Karpas-422 (cell line): ENCODE measurements around the gene LAMA3. TPM values are rescaled to one million over a fixed set of nuclear protein-coding genes. Genes with fewer than 3 reads are reported as not detected.

Experiments used
- DNase-seq: peaks from one replicate; pipeline ENCODE4 v3.0.0-alpha.2; 2015
- H2AFZ ChIP-seq: fragments of 200-600 bp; sonication (generic); 2 replicates; pipeline ENCODE4 v1.6.1; 2014; ENCODE audit warnings: antibody characterized with exemption, low read length, mixed read lengths
- H3K27ac ChIP-seq: fragments of 200-600 bp; sonication (generic); 2 replicates; pipeline ENCODE4 v1.5.1; 2014; ENCODE audit warnings: mild to moderate bottlenecking, low read length, moderate library complexity
- H3K27me3 ChIP-seq: fragments of 200-600 bp; sonication (generic); 2 replicates; pipeline ENCODE4 v1.6.1; 2014; ENCODE audit warnings: low read length, mixed read lengths
- H3K36me3 ChIP-seq: fragments of 200-600 bp; sonication (generic); 2 replicates; pipeline ENCODE4 v1.6.1; 2014; ENCODE audit warnings: low read length, mixed read lengths; ENCODE audit not compliant: insufficient read depth
- H3K4me1 ChIP-seq: fragments of 200-600 bp; sonication (generic); 2 replicates; pipeline ENCODE4 v1.6.1; 2014; ENCODE audit warnings: mild to moderate bottlenecking, low read length, mixed read lengths
- H3K4me2 ChIP-seq: fragments of 200-600 bp; sonication (generic); 2 replicates; pipeline ENCODE4 v1.6.1; 2014; ENCODE audit warnings: low read length, low read depth, mild to moderate bottlenecking; ENCODE audit not compliant: poor library complexity, severe bottlenecking
- H3K4me3 ChIP-seq: fragments of 200-600 bp; sonication (generic); 2 replicates; pipeline ENCODE4 v1.5.1; 2014; ENCODE audit warnings: mild to moderate bottlenecking, antibody characterized with exemption, low read length, mixed read lengths
- H3K79me2 ChIP-seq: fragments of 200-600 bp; sonication (generic); 2 replicates; pipeline ENCODE4 v1.6.1; 2014; ENCODE audit warnings: mild to moderate bottlenecking, low read length, mixed read lengths
- H3K9ac ChIP-seq: fragments of 200-600 bp; sonication (generic); 2 replicates; pipeline ENCODE4 v1.6.0; 2014; ENCODE audit warnings: low read length
- H3K9me2 ChIP-seq: fragments of 200-600 bp; sonication (generic), shearing (Covaris generic); replicated peaks from 2 replicates; pipeline ENCODE4 v1.6.0; 2014; ENCODE audit warnings: mild to moderate bottlenecking, low read length, moderate library complexity; ENCODE audit not compliant: insufficient read depth
- H3K9me3 ChIP-seq: fragments of 300-700, 200-600 bp; sonication (generic); 2 replicates; pipeline ENCODE4 v1.6.1; 2014; ENCODE audit warnings: low read length, mixed read lengths
- H4K20me1 ChIP-seq: fragments of 200-600 bp; sonication (generic); 2 replicates; pipeline ENCODE4 v1.6.1; 2014; ENCODE audit warnings: mild to moderate bottlenecking, antibody characterized with exemption, low read length, low read depth; ENCODE audit not compliant: insufficient read depth
- total RNA-seq: library from RNA; depleted of rRNA; stranded (reverse); fragments of >200 nt; shearing (Covaris generic); gene quantifications from 2 replicates; pipeline ENCODE4 v1.2.3, GENCODE V29; 2014; ENCODE audit warnings: low replicate concordance

LAMA3 gene
- total RNA-seq, 1 experiment from 2014 or later = not detected

GRCh38 chr18:23758281-23758680 lies 69.0 kb downstream of the LAMA3 start:
- no peaks in the 10 kb centered on the region for H4K20me1 ChIP-seq
- H3K36me3 ChIP-seq = no peaks in the 10 kb centered on the region
- H3K9me3 ChIP-seq = no peaks in the 10 kb centered on the region
- no peak overlapping the region for H3K27ac ChIP-seq
- no peak overlapping the region for H2AFZ ChIP-seq
- H3K9ac ChIP-seq = no peak overlapping the region
- DNase-seq = no peak
- H3K4me2 ChIP-seq = no peak overlapping the region
- no peak overlapping the region for H3K4me3 ChIP-seq
- H3K79me2 ChIP-seq = no peaks in the 10 kb centered on the region
- H3K9me2 ChIP-seq = no peaks in the 10 kb centered on the region
- H3K4me1 ChIP-seq = no peaks in the 10 kb centered on the region
- no peaks in the 10 kb centered on the region for H3K27me3 ChIP-seq

- Histone ChIP-seq H3K36me3 (no peaks in the 10 kb centered on the region), H2AFZ (no peak overlapping the region), H3K9me2 (no peaks in the 10 kb centered on the region), H4K20me1 (no peaks in the 10 kb centered on the region), H3K9me3 (no peaks in the 10 kb centered on the region), H3K27me3 (no peaks in the 10 kb centered on the region), H3K4me2 (no peak overlapping the region), H3K27ac (no peak overlapping the region), H3K4me3 (no peak overlapping the region), H3K4me1 (no peaks in the 10 kb centered on the region), H3K9ac (no peak overlapping the region), H3K79me2 (no peaks in the 10 kb centered on the region)
- DNase-seq = no peak
Measured at GRCh38 chr18:23761941-23762340, 72.7 kb downstream of the LAMA3 start.

GRCh38 chr18:23763343-23763742 lies 74.1 kb downstream of the LAMA3 start:
- H3K9me2 ChIP-seq = no peaks in the 10 kb centered on the region
- no peak overlapping the region for H3K4me2 ChIP-seq
- H3K9me3 ChIP-seq = no peaks in the 10 kb centered on the region
- H3K27me3 ChIP-seq = no peaks in the 10 kb centered on the region
- H3K79me2 ChIP-seq = no peaks in the 10 kb centered on the region
- H3K4me1 ChIP-seq = no peaks in the 10 kb centered on the region
- H3K9ac ChIP-seq = no peak overlapping the region
- no peak for DNase-seq
- no peak overlapping the region for H2AFZ ChIP-seq
- no peak overlapping the region for H3K4me3 ChIP-seq
- no peak overlapping the region for H3K27ac ChIP-seq
- no peaks in the 10 kb centered on the region for H3K36me3 ChIP-seq
- no peaks in the 10 kb centered on the region for H4K20me1 ChIP-seq

GRCh38 chr18:23765931-23766330 lies 76.7 kb downstream of the LAMA3 start:
- Histone ChIP-seq H3K9me3 (no peaks in the 10 kb centered on the region), H3K9me2 (no peaks in the 10 kb centered on the region), H3K27ac (no peak overlapping the region), H3K9ac (no peak overlapping the region), H4K20me1 (no peaks in the 10 kb centered on the region), H3K79me2 (no peaks in the 10 kb centered on the region), H3K4me1 (no peaks in the 10 kb centered on the region), H3K4me2 (no peak overlapping the region), H3K4me3 (no peak overlapping the region), H2AFZ (no peak overlapping the region), H3K36me3 (no peaks in the 10 kb centered on the region), H3K27me3 (no peaks in the 10 kb centered on the region)
- no peak for DNase-seq

- Histone ChIP-seq H4K20me1 (no peaks in the 10 kb centered on the region), H3K9ac (no peak overlapping the region), H3K79me2 (no peaks in the 10 kb centered on the region), H3K9me2 (no peaks in the 10 kb centered on the region), H3K27me3 (no peaks in the 10 kb centered on the region), H3K36me3 (no peaks in the 10 kb centered on the region), H3K4me2 (no peak overlapping the region), H3K27ac (no peak overlapping the region), H2AFZ (no peak overlapping the region), H3K4me3 (no peak overlapping the region), H3K9me3 (no peaks in the 10 kb centered on the region), H3K4me1 (no peaks in the 10 kb centered on the region)
- no peak for DNase-seq
Measured at GRCh38 chr18:23772327-23773024, 83.2 kb downstream of the LAMA3 start.

- H3K27me3 ChIP-seq = no peaks in the 10 kb centered on the region
- H4K20me1 ChIP-seq = no peaks in the 10 kb centered on the region
- H3K79me2 ChIP-seq = no peaks in the 10 kb centered on the region
- no peak overlapping the region for H3K4me2 ChIP-seq
- H3K9ac ChIP-seq = no peak overlapping the region
- no peak overlapping the region for H2AFZ ChIP-seq
- DNase-seq = no peak
- H3K9me3 ChIP-seq = no peaks in the 10 kb centered on the region
- no peak overlapping the region for H3K27ac ChIP-seq
- no peak overlapping the region for H3K4me3 ChIP-seq
- H3K4me1 ChIP-seq = no peaks in the 10 kb centered on the region
- H3K36me3 ChIP-seq = no peaks in the 10 kb centered on the region
- no peaks in the 10 kb centered on the region for H3K9me2 ChIP-seq
Measured at GRCh38 chr18:23776306-23776705, 87.1 kb downstream of the LAMA3 start.

- Histone ChIP-seq H3K9me3 (no peaks in the 10 kb centered on the region), H3K27ac (no peak overlapping the region), H3K27me3 (no peaks in the 10 kb centered on the region), H3K4me2 (no peak overlapping the region), H3K4me3 (no peak overlapping the region), H2AFZ (no peak overlapping the region), H3K36me3 (no peaks in the 10 kb centered on the region), H3K9me2 (no peaks in the 10 kb centered on the region), H3K79me2 (no peaks in the 10 kb centered on the region), H4K20me1 (no peaks in the 10 kb centered on the region), H3K9ac (no peak overlapping the region), H3K4me1 (no peaks in the 10 kb centered on the region)
- no peak for DNase-seq
Measured at GRCh38 chr18:23778828-23779227, 89.6 kb downstream of the LAMA3 start.

- no peaks in the 10 kb centered on the region for H3K9me3 ChIP-seq
- no peak overlapping the region for H3K4me3 ChIP-seq
- no peaks in the 10 kb centered on the region for H3K4me1 ChIP-seq
- H3K9ac ChIP-seq = no peak overlapping the region
- no peak for DNase-seq
- no peaks in the 10 kb centered on the region for H3K27me3 ChIP-seq
- H3K27ac ChIP-seq = no peak overlapping the region
- H2AFZ ChIP-seq = no peak overlapping the region
- no peaks in the 10 kb centered on the region for H3K9me2 ChIP-seq
- no peaks in the 10 kb centered on the region for H3K36me3 ChIP-seq
- H3K4me2 ChIP-seq = no peak overlapping the region
- no peaks in the 10 kb centered on the region for H3K79me2 ChIP-seq
- no peaks in the 10 kb centered on the region for H4K20me1 ChIP-seq
Measured at GRCh38 chr18:23779696-23780303, 90.5 kb downstream of the LAMA3 start.
